NCI-H2196 treated with DMSO at 0.1 percent for 48 hours (cell line): ENCODE measurements around the gene MPHOSPH10.
"Not testable (repeated sequence)": the region's sequence is repeated elsewhere in the genome, so short reads cannot be mapped to it uniquely, and the experiment has no call there.

Source experiments
- DNase-seq: peaks from one replicate; lab custom pipeline; 2025; ENCODE audit not compliant: unreplicated experiment; lab: John Stamatoyannopoulos, UW

Gene MPHOSPH10

DNA sequence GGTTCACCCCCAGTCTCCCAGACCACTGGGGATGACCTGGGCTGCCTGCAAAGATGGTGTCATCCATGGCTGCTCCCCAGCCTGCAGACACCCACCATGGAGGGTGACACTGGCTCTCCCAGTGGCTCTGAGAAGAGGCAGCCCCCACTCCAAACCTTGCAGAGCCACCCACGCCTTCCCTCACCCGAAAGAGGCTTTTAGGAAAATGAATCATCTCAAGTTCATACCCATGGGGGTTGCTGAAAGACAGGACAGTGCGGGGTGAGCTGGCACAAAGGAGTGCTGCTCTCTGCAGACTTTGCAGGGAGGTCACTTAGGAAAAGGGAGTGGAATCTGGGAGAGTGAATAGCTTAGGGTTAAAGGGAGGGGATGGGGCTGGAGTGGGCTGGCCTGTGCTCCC is 36.4 kb downstream of the MPHOSPH10 start:
- DNase-seq, result no peak

GRCh38 chr2:71173096-71173495 is 42.7 kb downstream of the MPHOSPH10 start:
- DNase-seq, result no peak

DNA sequence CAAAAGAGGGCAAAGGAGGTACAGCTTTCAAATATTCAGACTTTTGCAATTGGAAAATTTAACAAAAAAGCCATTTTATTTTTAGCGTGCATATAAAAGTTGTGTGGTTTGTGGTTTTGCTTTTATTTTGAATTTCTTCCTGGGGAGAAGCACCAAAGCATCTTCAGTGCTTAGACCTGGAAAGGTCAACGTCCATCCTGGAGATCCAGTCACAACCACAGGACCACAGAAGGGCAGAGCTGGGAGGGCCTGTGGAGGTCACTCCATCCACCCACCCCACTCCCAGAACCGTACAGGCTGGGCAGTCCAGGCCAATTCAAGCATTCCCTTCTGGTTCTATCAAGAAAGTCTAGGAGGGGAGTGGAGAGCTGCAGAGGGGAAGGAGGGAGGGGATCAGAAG is 43.8 kb downstream of the MPHOSPH10 start:
- no peak for DNase-seq

DNA sequence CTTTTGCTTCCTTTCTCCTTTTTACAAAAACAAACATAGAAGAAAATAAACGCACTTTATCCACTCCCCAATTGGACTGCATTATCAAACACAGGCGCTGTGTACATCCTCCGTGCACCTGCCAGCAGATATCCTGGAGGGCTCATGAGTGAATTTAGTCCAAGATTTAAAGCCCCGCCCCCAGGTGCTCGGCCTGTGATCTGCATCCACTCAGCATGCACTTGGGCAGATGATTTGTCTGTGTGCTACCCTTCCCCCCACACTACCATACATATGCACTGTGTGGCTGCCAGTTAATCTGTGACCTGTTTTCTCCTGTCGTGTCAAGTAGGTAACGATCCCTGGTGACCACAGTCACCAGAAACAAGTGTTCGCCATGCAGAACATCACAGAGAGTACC is 48.4 kb downstream of the MPHOSPH10 start:
- not testable (repeated sequence) for DNase-seq

DNA sequence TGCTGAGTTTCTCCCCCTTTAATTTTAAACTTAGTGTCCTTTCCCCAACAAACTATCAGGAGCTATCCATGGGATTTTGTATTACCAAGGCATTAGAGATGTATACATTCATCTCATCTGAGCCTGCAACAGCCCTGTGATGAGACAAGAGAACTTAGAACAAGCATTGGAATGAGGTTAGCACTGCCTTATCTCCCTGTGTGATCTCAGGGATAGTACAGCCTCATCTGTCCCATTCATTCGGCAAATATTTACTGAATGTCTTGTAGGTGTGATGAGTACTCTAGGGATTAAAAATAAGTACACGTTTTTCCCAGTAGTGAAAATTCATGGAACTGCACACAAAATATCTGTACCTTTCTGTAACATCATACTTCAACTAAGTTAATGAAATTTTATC is 50.9 kb downstream of the MPHOSPH10 start:
- DNase-seq, result no peak

DNA sequence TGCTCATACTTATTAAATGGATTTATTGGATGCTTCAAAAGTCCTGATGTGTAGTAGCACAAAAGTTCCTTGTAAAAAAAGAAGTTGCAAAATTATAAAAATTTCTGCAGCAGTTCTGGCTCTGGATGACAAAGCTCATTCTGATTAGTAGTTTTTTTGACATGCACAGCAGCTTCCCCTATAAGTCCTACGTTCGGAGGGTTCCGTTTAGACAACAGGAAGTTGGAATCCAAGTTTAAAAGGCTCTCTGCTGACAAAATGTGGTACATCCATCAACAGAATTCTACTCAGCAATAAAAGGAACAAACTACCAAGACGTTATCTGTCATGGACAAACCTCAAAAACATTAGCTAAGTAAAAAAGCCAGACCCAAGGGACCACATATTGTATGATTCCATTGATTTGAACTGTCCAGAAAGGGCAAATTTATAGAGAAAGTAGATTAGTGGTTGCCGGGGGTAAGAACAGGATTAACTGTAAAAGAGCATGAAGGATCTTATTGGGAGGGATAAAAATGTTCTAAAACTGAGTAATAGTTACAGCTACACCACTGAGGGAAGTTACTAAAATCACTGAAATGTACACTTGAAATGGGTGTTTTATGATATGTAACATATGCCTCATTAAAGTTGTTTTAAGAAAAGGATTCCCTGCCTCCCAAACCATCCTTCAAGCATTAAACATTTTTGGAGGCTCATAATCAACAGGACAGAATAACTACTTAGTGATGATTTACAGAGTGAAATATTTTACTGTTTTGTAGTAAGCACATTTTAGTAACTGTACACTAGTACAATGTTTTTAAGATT is 53.1 kb downstream of the MPHOSPH10 start:
- not testable (repeated sequence) for DNase-seq

DNA sequence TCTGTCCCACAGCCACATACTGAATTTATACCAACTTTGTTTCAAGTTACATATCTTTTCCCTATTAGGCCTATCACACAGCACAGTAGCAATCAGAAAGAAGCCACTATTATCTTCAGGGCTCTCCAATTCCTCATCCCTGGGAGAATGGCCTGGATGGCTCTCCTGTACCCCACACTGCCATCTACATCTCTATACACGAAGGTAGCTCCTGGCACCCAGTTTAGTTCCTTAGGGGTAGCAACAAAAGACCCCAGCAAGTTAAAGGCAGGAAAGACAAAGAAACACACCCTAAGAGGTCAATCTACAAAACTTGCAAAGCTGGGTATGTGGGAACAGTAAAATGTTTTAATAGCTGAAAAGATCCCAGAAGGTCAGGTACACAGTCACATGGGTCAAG is 56.5 kb downstream of the MPHOSPH10 start:
- no peak for DNase-seq

DNA sequence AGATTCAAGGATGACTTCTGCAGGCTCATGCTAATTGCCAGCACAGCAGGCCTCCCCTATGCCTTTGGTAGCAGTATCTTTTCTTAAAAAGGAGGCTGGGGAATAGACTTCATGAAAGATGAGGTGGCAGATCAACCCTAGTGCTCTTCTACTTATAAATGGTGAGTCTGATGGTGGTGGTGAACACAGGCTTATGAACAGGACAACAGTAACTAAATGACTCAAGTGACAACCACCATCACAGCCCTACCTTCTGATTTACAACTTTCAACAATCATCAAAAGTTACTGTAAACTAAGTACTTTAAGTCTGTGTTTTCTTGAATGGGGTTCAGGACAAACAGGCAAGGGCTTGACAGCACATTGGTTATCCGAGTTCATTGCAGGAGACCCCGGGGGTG is 57.2 kb downstream of the MPHOSPH10 start:
- no peak for DNase-seq

DNA sequence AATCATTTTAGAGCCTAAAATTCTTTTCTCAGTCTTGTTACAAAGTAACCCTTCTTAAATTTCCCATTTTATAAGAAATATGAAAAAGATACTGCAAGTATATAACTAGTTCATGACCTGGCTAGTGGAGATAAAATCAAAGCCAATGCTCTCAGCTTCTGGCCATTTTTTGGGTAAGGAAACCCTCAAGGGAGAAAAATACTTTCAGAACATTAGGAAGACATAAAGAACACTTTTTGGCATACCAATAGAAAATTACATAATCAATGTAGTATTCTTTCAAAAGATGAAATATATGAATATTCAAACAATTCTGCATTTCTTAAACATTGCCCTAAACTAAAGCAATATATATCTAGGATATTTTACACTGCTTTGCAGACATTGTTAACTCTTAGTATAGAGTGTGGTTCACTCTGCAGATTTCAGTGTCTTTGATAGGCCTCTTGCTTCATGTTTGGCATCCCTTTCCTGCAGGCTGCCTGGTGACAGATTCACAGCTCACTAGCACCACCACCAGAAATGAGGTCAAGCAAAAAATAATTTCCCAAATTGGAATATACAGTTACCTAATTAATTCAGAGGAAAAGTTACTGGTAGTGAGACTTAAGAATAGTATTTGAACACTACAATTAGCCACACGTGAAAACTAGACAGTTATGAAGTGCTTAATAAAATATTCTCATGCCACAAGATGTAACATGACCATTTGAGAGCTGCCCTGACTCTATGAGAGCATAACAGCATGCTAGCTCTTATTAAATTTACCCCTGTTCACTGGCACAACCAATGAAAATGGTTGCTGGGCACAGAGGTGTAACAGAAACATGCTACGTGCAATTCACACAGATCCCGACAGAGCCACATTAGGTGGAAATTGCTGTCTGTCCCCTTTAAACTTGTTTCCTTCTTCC is 60.5 kb downstream of the MPHOSPH10 start:
- DNase-seq, result no peak

DNA sequence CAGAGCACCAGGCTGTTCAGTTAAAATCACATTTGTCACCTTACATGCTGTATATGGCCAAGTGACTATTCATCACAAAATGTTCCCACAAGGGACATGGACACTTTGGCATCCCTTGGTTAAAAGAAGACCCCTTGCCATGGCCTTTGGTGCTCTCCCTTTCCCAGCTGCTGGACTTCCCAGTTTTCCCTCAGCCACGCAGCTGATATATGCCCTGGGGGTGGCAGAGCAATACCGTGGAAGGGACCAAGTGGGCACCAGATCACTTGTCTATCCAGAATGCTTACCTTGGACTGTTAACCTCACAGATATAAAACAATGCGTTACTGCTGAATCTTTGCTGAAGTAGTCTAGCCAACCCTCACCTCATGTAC is 61.1 kb downstream of the MPHOSPH10 start:
- DNase-seq, result no peak
